ENCODE results near the gene NEURL3. TPM values are rescaled to one million over a fixed set of nuclear protein-coding genes. Genes with fewer than 3 reads are reported as not detected.
"Not testable (repeated sequence)": the region's sequence is repeated elsewhere in the genome, so short reads cannot be mapped to it uniquely, and the experiment has no call there.

Gene NEURL3
- polyA plus RNA-seq, 3 donors = 4.0 to 5.5 (median 4.8) TPM

DNA sequence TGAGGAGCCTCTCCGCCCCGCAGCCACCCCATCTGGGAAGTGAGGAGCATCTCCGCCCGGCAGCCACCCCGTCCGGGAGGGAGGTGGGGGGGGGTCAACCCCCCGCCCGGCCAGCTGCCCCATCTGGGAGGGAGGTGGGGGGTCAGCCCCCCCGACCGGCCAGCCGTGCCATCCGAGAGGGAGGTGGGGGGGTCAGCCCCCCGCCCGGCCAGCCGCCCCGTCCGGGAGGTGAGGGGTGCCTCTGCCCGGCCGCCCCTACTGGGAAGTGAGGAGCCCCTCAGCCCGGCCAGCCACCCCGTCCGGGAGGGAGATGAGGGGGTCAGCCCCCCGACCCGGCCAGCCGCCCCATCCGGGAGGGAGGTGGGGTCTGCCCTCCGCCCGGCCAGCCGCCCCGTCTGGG is 43.5 kb downstream of the NEURL3 start:
- not testable (repeated sequence) for DNase-seq (ENCODE audit: extremely low read depth in 1 of 11, low read depth in 9 of 11, low spot score in 4 of 11)

DNA sequence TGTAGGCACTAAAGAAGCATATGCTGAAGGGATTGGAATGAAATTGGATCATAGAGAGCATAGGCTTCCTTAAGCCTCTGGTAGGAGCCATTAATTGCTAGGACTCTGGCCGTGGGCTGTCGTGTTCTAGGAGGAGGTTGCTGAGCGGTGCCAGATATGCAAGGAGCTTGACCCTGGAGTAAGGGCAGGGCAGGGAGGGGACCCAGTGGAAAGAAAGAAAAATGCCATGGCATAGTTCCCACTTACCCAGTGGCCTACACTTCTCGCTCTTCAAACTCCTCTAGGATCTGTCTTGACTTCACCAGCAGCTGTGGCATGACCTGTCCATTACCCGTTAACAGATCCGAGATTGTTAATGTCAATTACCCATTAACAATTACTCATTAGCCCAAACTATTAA is 53.1 kb downstream of the NEURL3 start:
- no peak for DNase-seq (ENCODE audit: extremely low read depth in 1 of 11, low read depth in 9 of 11, low spot score in 4 of 11)

DNA sequence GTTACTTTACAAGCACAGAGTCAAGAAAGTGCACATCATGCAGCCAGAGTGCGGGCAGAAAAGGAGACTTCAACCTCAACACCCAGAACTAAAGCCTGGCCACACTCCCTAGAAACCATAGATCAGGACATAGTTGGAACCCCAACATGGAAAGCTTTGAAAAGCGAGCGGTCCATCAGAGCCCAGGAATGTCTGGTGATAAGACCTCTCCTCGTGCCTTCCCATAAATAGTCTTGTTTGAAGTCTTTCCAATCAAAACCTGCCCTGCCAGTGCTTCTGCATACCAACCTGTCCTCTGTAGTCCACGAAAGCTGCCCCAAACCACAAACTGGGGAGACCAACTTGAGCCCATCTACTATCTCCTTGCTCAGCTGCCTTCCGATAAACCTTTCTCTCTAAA is 55.5 kb downstream of the NEURL3 start:
- DNase-seq (ENCODE audit: extremely low read depth in 1 of 11, low read depth in 9 of 11, low spot score in 4 of 11) = no peak

DNA sequence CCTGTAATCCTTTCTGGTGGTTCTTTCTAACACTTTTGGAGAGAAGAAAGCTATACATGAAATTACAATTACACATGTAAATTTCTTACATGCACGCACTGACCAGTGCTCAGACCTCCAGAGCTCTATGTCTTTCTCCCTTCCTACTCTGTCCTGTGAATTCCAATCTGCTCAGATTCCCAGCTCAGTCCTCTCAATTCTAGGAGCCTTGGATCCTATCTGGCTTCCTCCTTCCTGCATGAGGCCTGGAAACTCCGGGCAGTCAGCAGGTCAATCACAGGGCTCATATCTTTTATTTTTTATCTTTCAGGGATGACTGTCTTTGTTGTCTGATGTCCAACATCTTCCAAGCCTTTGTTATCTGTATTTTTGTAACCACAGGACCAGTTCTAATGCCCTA is 56.0 kb downstream of the NEURL3 start:
- no peak for DNase-seq (ENCODE audit: extremely low read depth in 1 of 11, low read depth in 9 of 11, low spot score in 4 of 11)

- no peak for DNase-seq (ENCODE audit: extremely low read depth in 1 of 11, low read depth in 9 of 11, low spot score in 4 of 11)
Measured at GRCh38 chr2:96447726-96448125, 57.4 kb downstream of the NEURL3 start.

Other genes starting within 250 kb of the NEURL3 start
- gene TMEM127, start 239.4 kb downstream of the NEURL3 start, polyA plus RNA-seq (ENCODE audit: insufficient read length in 3 of 3) = 10 to 100 TPM; 38.3 to 44.0 (median 41.2) TPM
- 10 to 100 TPM; 68.1 to 78.8 (median 70.7) TPM for gene CIAO1, start 239.1 kb downstream of the NEURL3 start, polyA plus RNA-seq (ENCODE audit: insufficient read length in 3 of 3)
- gene SNRNP200, start 199.8 kb downstream of the NEURL3 start, polyA plus RNA-seq (ENCODE audit: insufficient read length in 3 of 3) = 100 to 1,000 TPM; 187 to 201 (median 193) TPM
- gene ITPRIPL1, start 180.0 kb downstream of the NEURL3 start, polyA plus RNA-seq (ENCODE audit: insufficient read length in 3 of 3) = 1 to 10 TPM; 3.8 to 5.1 (median 4.4) TPM
- gene NCAPH, start 169.6 kb downstream of the NEURL3 start, polyA plus RNA-seq (ENCODE audit: insufficient read length in 3 of 3) = 10 to 100 TPM; 16.1 to 23.8 (median 21.8) TPM
- 1 to 10 TPM; 3.6 to 6.0 (median 5.0) TPM for gene ARID5A, start 31.4 kb upstream of the NEURL3 start, polyA plus RNA-seq (ENCODE audit: insufficient read length in 3 of 3)
- gene KANSL3, start 133.0 kb upstream of the NEURL3 start, polyA plus RNA-seq (ENCODE audit: insufficient read length in 3 of 3) = 10 to 100 TPM; 53.0 to 60.4 (median 53.9) TPM
- gene FER1L5, start 137.4 kb upstream of the NEURL3 start, polyA plus RNA-seq (ENCODE audit: insufficient read length in 3 of 3) = 1 to 10 TPM; 1.1 to 2.7 (median 1.1) TPM
- 10 to 100 TPM; 49.0 to 50.6 (median 50.1) TPM for gene LMAN2L, start 234.7 kb upstream of the NEURL3 start, polyA plus RNA-seq (ENCODE audit: insufficient read length in 3 of 3)

Measured in renal cortex interstitium (tissue), 11 donors.